RWPE2 (cell line): ENCODE results near the gene ARHGEF37.

Source experiments
- ATAC-seq: fragments of 200-7000 bp; cut with Tn5 transposase; 3 replicates; pipeline ENCODE4 v1.9.1; 2021; ENCODE audit warnings: low read depth
- DNase-seq: peaks from one replicate; pipeline ENCODE4 v3.0.0-alpha.2; 2020; ENCODE audit warnings: low spot score
- H3K27ac ChIP-seq: fragments of 450-650 bp; 2 replicates; pipeline ENCODE4 v1.5.1; 2017; ENCODE audit warnings: mild to moderate bottlenecking; ENCODE audit not compliant: poor library complexity, severe bottlenecking
- H3K27me3 ChIP-seq: fragments of 250-450 bp; sonication (Bioruptor Pico); 2 replicates; pipeline ENCODE4 v1.5.1; 2021; ENCODE audit warnings: mild to moderate bottlenecking, moderate library complexity; ENCODE audit not compliant: insufficient read depth, poor library complexity, severe bottlenecking
- H3K36me3 ChIP-seq: fragments of 250-450 bp; sonication (Bioruptor Pico); 2 replicates; pipeline ENCODE4 v1.5.1; 2020; ENCODE audit warnings: low read depth, mild to moderate bottlenecking, moderate library complexity
- H3K4me1 ChIP-seq: fragments of 250-450 bp; sonication (Bioruptor Pico); 2 replicates; pipeline ENCODE4 v1.5.1; 2021; ENCODE audit warnings: mild to moderate bottlenecking, moderate library complexity; ENCODE audit not compliant: insufficient read depth, poor library complexity, severe bottlenecking
- H3K4me3 ChIP-seq: fragments of 250-450 bp; sonication (Bioruptor Pico); 2 replicates; pipeline ENCODE4 v1.5.1; 2021; ENCODE audit warnings: mild to moderate bottlenecking, moderate library complexity; ENCODE audit not compliant: severe bottlenecking
- H3K9me3 ChIP-seq: fragments of 250-450 bp; sonication (Bioruptor Pico); 2 replicates; pipeline ENCODE4 v1.5.1; 2021; ENCODE audit warnings: mild to moderate bottlenecking, moderate library complexity; ENCODE audit not compliant: severe bottlenecking
- CTCF ChIP-seq: fragments of 450-650 bp; IDR thresholded peaks from one replicate; pipeline ENCODE4 v1.5.1; 2017; ENCODE audit warnings: mild to moderate bottlenecking, moderate library complexity; ENCODE audit not compliant: poor library complexity, severe bottlenecking

Gene ARHGEF37

GRCh38 chr5:149630337-149630736 lies 49.0 kb downstream of the ARHGEF37 start:
- DNase-seq (no peak), ATAC-seq (no peak)
- Histone ChIP-seq H3K27ac (no peak overlapping the region), H3K4me1 (peaks cover 30% of the 10 kb centered on the region), H3K9me3 (no peaks in the 10 kb centered on the region), H3K27me3 (no peaks in the 10 kb centered on the region), H3K36me3 (no peaks in the 10 kb centered on the region), H3K4me3 (no peak overlapping the region)
- no peak for TF ChIP-seq CTCF

- H3K4me3 ChIP-seq, result no peak overlapping the region
- DNase-seq, result no peak
- peak overlapping the region; percentile 89 for H3K27ac ChIP-seq
- no peaks in the 10 kb centered on the region for H3K36me3 ChIP-seq
- no peaks in the 10 kb centered on the region for H3K9me3 ChIP-seq
- H3K4me1 ChIP-seq, result peaks cover 32% of the 10 kb centered on the region
- no peak for TF ChIP-seq CTCF
- no peaks in the 10 kb centered on the region for H3K27me3 ChIP-seq
- no peak for ATAC-seq
Measured at GRCh38 chr5:149631506-149631905, 50.2 kb downstream of the ARHGEF37 start.

- Histone ChIP-seq H3K9me3 (no peaks in the 10 kb centered on the region), H3K36me3 (no peaks in the 10 kb centered on the region), H3K4me3 (no peak overlapping the region), H3K4me1 (peaks cover 35% of the 10 kb centered on the region), H3K27ac (peak overlapping the region; percentile 89), H3K27me3 (no peaks in the 10 kb centered on the region)
- DNase-seq, result no peak
- no peak for TF ChIP-seq CTCF
- peak; percentile 71 for ATAC-seq
Measured at GRCh38 chr5:149632311-149633251, 51.3 kb downstream of the ARHGEF37 start.

- ATAC-seq (peak; percentile 26), DNase-seq (no peak)
- H3K4me1 ChIP-seq, result peaks cover 35% of the 10 kb centered on the region
- no peak for TF ChIP-seq CTCF
- H3K4me3 ChIP-seq, result no peak overlapping the region
- no peaks in the 10 kb centered on the region for H3K36me3 ChIP-seq
- H3K27me3 ChIP-seq, result no peaks in the 10 kb centered on the region
- peak overlapping the region; percentile 89 for H3K27ac ChIP-seq
- H3K9me3 ChIP-seq, result no peaks in the 10 kb centered on the region
Measured at GRCh38 chr5:149633476-149634350, 52.4 kb downstream of the ARHGEF37 start.
